WTC11 (cell line): Measurements from ENCODE around the gene CHMP1A. TPM values are rescaled to one million over a fixed set of nuclear protein-coding genes. Genes with fewer than 3 reads are reported as not detected.

Experiments
- ATAC-seq: fragments of 200-7000 bp; cut with Tn5 transposase; 2 replicates; pipeline ENCODE4 v1.10.0; 2021; ENCODE audit warnings: mild to moderate bottlenecking, moderate library complexity
- CTCF ChIA-PET: fragments of 300-600 bp; sonication (Branson Sonifier 250); formaldehyde crosslinking; loops from one replicate; lab custom pipeline; 2021; ENCODE audit warnings: antibody characterized with exemption; lab: Charles Lee
- POLR2A ChIA-PET: fragments of 350-600 bp; sonication (Branson Sonifier 250); formaldehyde crosslinking; loops from one replicate; lab custom pipeline; 2021; ENCODE audit warnings: antibody characterized with exemption; lab: Charles Lee
- DNase-seq: peaks from one replicate; pipeline ENCODE4 v3.0.0; 2021; ENCODE audit warnings: low spot score
- H3K27ac Mint-ChIP-seq: 2 replicates; pipeline ENCODE4 v1.8.0; 2021; ENCODE audit warnings: mixed read lengths
- H3K27me3 Mint-ChIP-seq: 2 replicates; pipeline ENCODE4 v1.8.0; 2021; ENCODE audit warnings: low read depth, mild to moderate bottlenecking, moderate library complexity, mixed read lengths
- H3K36me3 Mint-ChIP-seq: 2 replicates; pipeline ENCODE4 v1.8.0; 2021; ENCODE audit warnings: mixed read lengths
- H3K4me1 Mint-ChIP-seq: 2 replicates; pipeline ENCODE4 v1.8.0; 2022; ENCODE audit warnings: mixed read lengths
- H3K4me3 Mint-ChIP-seq: 2 replicates; pipeline ENCODE4 v1.8.0; 2021; ENCODE audit warnings: mild to moderate bottlenecking, moderate library complexity, mixed read lengths
- H3K9me3 Mint-ChIP-seq: 2 replicates; pipeline ENCODE4 v1.8.0; 2021; ENCODE audit warnings: mixed read lengths
- CTCF ChIP-seq: fragments of 200-600 bp; IDR thresholded peaks from 2 replicates; pipeline ENCODE4 v1.8.0; 2022; ENCODE audit warnings: antibody characterized with exemption
- E2F1 ChIP-seq: sonication (generic); formaldehyde crosslinking; IDR thresholded peaks from 2 replicates; pipeline ENCODE4 v1.8.0; 2022; ENCODE audit warnings: mild to moderate bottlenecking, missing genetic modification reagents
- E2F5 ChIP-seq: sonication (generic); formaldehyde crosslinking; IDR thresholded peaks from 2 replicates; pipeline ENCODE4 v1.8.1; 2022; ENCODE audit warnings: mild to moderate bottlenecking, moderate library complexity, missing genetic modification reagents
- ERG ChIP-seq: fragments of 250-450 bp; sonication (Bioruptor Pico); IDR thresholded peaks from 2 replicates; pipeline ENCODE4 v1.8.0; 2021; ENCODE audit warnings: mild to moderate bottlenecking
- IRF2 ChIP-seq: sonication (generic); formaldehyde crosslinking; IDR thresholded peaks from 2 replicates; pipeline ENCODE4 v1.8.0; 2022; ENCODE audit warnings: low read depth, missing genetic modification reagents, borderline replicate concordance
- KAT7 ChIP-seq: sonication (generic); formaldehyde crosslinking; IDR thresholded peaks from 2 replicates; pipeline ENCODE4 v1.8.1; 2023; ENCODE audit warnings: missing genetic modification reagents, mild to moderate bottlenecking, borderline replicate concordance
- STAT6 ChIP-seq: sonication (generic); formaldehyde crosslinking; conservative IDR thresholded peaks from 2 replicates; pipeline ENCODE4 v1.8.1; 2023; ENCODE audit warnings: mild to moderate bottlenecking, low read depth, missing genetic modification reagents, moderate library complexity
- TCF7 ChIP-seq: sonication (generic); formaldehyde crosslinking; IDR thresholded peaks from 2 replicates; pipeline ENCODE4 v1.8.0; 2022; ENCODE audit warnings: mild to moderate bottlenecking, low read depth, missing genetic modification reagents, moderate library complexity
- ZBTB21 ChIP-seq: sonication (generic); formaldehyde crosslinking; IDR thresholded peaks from 2 replicates; pipeline ENCODE4 v1.8.1; 2023; ENCODE audit warnings: mild to moderate bottlenecking, missing genetic modification reagents, borderline replicate concordance
- ZNF138 ChIP-seq: sonication (generic); formaldehyde crosslinking; conservative IDR thresholded peaks from 2 replicates; pipeline ENCODE4 v1.8.1; 2022; ENCODE audit warnings: mild to moderate bottlenecking, moderate library complexity, missing genetic modification reagents
- ZNF232 ChIP-seq: sonication (generic); formaldehyde crosslinking; IDR thresholded peaks from 2 replicates; pipeline ENCODE4 v1.8.0; 2022; ENCODE audit warnings: mild to moderate bottlenecking, missing genetic modification reagents
- ZNF281 ChIP-seq: sonication (generic); formaldehyde crosslinking; IDR thresholded peaks from 2 replicates; pipeline ENCODE4 v1.8.0; 2023; ENCODE audit warnings: mild to moderate bottlenecking, missing genetic modification reagents
- ZNF396 ChIP-seq: fragments of 250-450 bp; sonication (Bioruptor Pico); IDR thresholded peaks from 2 replicates; pipeline ENCODE4 v1.8.0; 2021; ENCODE audit warnings: mild to moderate bottlenecking, moderate library complexity, borderline replicate concordance
- ZNF416 ChIP-seq: fragments of 250-450 bp; sonication (Bioruptor Pico); IDR thresholded peaks from 2 replicates; pipeline ENCODE4 v1.9.0; 2021; ENCODE audit warnings: mild to moderate bottlenecking, inconsistent platforms
- ZNF423 ChIP-seq: fragments of 250-450 bp; sonication (Bioruptor Pico); IDR thresholded peaks from 2 replicates; pipeline ENCODE4 v2.1.2; 2022; ENCODE audit warnings: mild to moderate bottlenecking, moderate library complexity
- ZNF512 ChIP-seq: sonication (generic); formaldehyde crosslinking; IDR thresholded peaks from 2 replicates; pipeline ENCODE4 v1.8.1; 2022; ENCODE audit warnings: missing genetic modification reagents, borderline replicate concordance
- total RNA-seq: library from RNA; stranded (reverse); gene quantifications from 3 replicates; pipeline ENCODE4 v1.2.3, GENCODE V29; 2021

CHMP1A gene
- total RNA-seq, 1 experiment from 2014 or later: 76.0 TPM

GRCh38 chr16:89658221-89658879 lies 842 bp upstream of the CHMP1A start:
- Mint-ChIP-seq H3K27ac (no peak overlapping the region), H3K4me1 (peaks cover 6% of the 10 kb centered on the region), H3K4me3 (peak overlapping the region; percentile 86), H3K9me3 (peaks cover 12% of the 10 kb centered on the region), H3K36me3 (peaks cover 44% of the 10 kb centered on the region), H3K27me3 (no peaks in the 10 kb centered on the region)
- ChIA-PET POLR2A (interaction anchor here (1.0 kb wide), 1 partner anchor 53 kb away, joined by 3 read pairs; no protein-coding TSS in a partner anchor), CTCF (interaction anchor here (0.6 to 1.5 kb wide), 6 partner anchors 13 to 101 kb away, joined by 3 to 5 read pairs (median 4); no protein-coding TSS in a partner anchor)
- TF ChIP-seq KAT7 (CRISPR knock-in tag) (no peak), E2F1 (CRISPR knock-in tag) (no peak), ZNF512 (CRISPR knock-in tag) (no peak), ERG (CRISPR knock-in tag) (no peak), TCF7 (CRISPR knock-in tag) (no peak), ZNF423 (CRISPR knock-in tag) (no peak), ZBTB21 (CRISPR knock-in tag) (no peak), ZNF232 (0 out of 2 replicates have a peak, but pooled peaks have one; percentile 9)
- ATAC-seq: peak; percentile 27
- DNase-seq: no peak

- ChIA-PET CTCF (interaction anchor here (0.6 to 1.5 kb wide), 3 partner anchors 44 to 531 kb away, joined by 3 to 6 read pairs (median 4); no protein-coding TSS in a partner anchor), POLR2A (no interaction called here)
- H3K27me3 Mint-ChIP-seq: no peaks in the 10 kb centered on the region
- H3K9me3 Mint-ChIP-seq: peaks cover 9% of the 10 kb centered on the region
- ATAC-seq (no peak), DNase-seq (no peak)
- H3K4me1 Mint-ChIP-seq: peaks cover 6% of the 10 kb centered on the region
- peak overlapping the region; percentile 32; the same call in 1 of the 2 replicates for H3K27ac Mint-ChIP-seq
- no peak for TF ChIP-seq STAT6 (CRISPR knock-in tag)
- no peak for TF ChIP-seq E2F5
- TF ChIP-seq IRF2 (CRISPR knock-in tag): no peak
- TF ChIP-seq CTCF: no peak
- TF ChIP-seq ZNF138 (CRISPR knock-in tag): no peak
- no peak for TF ChIP-seq ZNF416
- no peak for TF ChIP-seq KAT7 (CRISPR knock-in tag)
- TF ChIP-seq ZNF281 (CRISPR knock-in tag): no peak
- TF ChIP-seq ZNF396: no peak
- H3K4me3 Mint-ChIP-seq: peak overlapping the region; percentile 86
- peaks cover 26% of the 10 kb centered on the region for H3K36me3 Mint-ChIP-seq
Measured at GRCh38 chr16:89656435-89657121, 930 bp downstream of the CHMP1A start.
